K562 (cell line): ENCODE data around the gene GULP1. TPM values are rescaled to one million over a fixed set of nuclear protein-coding genes. Genes with fewer than 3 reads are reported as not detected.

ENCODE experiments used
- ARID2 ChIP-seq: fragments of 450-650 bp; IDR thresholded peaks from 2 replicates; pipeline ENCODE4 v1.6.1; 2017; ENCODE audit warnings: antibody characterized with exemption, mild to moderate bottlenecking
- BCL6 ChIP-seq: fragments of 250-450 bp; sonication (Bioruptor Pico); IDR thresholded peaks from 2 replicates; pipeline ENCODE4 v1.4.0; 2020
- EP400 ChIP-seq: fragments of 450-650 bp; IDR thresholded peaks from 2 replicates; pipeline ENCODE4 v1.6.1; 2017; ENCODE audit warnings: antibody characterized with exemption, mild to moderate bottlenecking, moderate library complexity
- HDAC1 ChIP-seq, 2 experiments: fragments of 450-650 bp; IDR thresholded peaks; 2 replicates each; pipeline ENCODE4 v1.6.1; 2016 to 2017; ENCODE audit warnings: inconsistent platforms in 1 of 2, mild to moderate bottlenecking in 1 of 2, moderate library complexity in 1 of 2
- HDAC6 ChIP-seq: IDR thresholded peaks from 2 replicates; pipeline ENCODE4 v1.6.1; 2012; ENCODE audit warnings: low read depth, mild to moderate bottlenecking, control low read depth, inconsistent platforms, low read length, moderate library complexity
- HNRNPLL ChIP-seq: fragments of 200-400 bp; formaldehyde crosslinking; IDR thresholded peaks from 2 replicates; pipeline ENCODE4 v1.6.1; 2017; ENCODE audit warnings: low read length, low read depth, mild to moderate bottlenecking; ENCODE audit not compliant: poor library complexity, severe bottlenecking
- ID3 ChIP-seq, 2 experiments: fragments of 250-450 bp in 1 of 2; fragments of 450-650 bp in 1 of 2; sonication (Bioruptor Pico) in 1 of 2; IDR thresholded peaks; 2 replicates each; pipeline versions ENCODE4 v1.6.1 to v1.8.0; 2016 to 2021; ENCODE audit warnings: mild to moderate bottlenecking in 2 of 2, moderate library complexity in 2 of 2, missing compliant biosample characterization in 1 of 2, missing genetic modification characterization in 1 of 2
- NR3C1 ChIP-seq: sonication (generic); formaldehyde crosslinking; IDR thresholded peaks from 2 replicates; pipeline ENCODE4 v1.8.1; 2022; ENCODE audit warnings: missing genetic modification reagents
- PCBP1 ChIP-seq: fragments of 200-400 bp; formaldehyde crosslinking; IDR thresholded peaks from 2 replicates; pipeline ENCODE4 v1.6.1; 2018; ENCODE audit warnings: mild to moderate bottlenecking, low read depth, low read length; ENCODE audit not compliant: poor library complexity, severe bottlenecking
- PHB ChIP-seq: fragments of 250-450 bp; sonication (Bioruptor Pico); IDR thresholded peaks from 2 replicates; pipeline ENCODE4 v1.5.0; 2021
- RBM15 ChIP-seq: fragments of 200-400 bp; formaldehyde crosslinking; IDR thresholded peaks from 2 replicates; pipeline ENCODE4 v1.6.1; 2018; ENCODE audit warnings: mild to moderate bottlenecking, low read length, moderate library complexity; ENCODE audit not compliant: insufficient read depth
- SAFB2 ChIP-seq: fragments of 200-400 bp; formaldehyde crosslinking; IDR thresholded peaks from 2 replicates; pipeline ENCODE4 v1.6.1; 2018; ENCODE audit warnings: borderline replicate concordance, low read length, low read depth, moderate library complexity; ENCODE audit not compliant: severe bottlenecking
- SIRT6 ChIP-seq: IDR thresholded peaks from one replicate; pipeline ENCODE4 v1.6.1; 2012; ENCODE audit warnings: low read depth, mild to moderate bottlenecking, control low read depth, inconsistent platforms, low read length, moderate library complexity
- SMARCA4 ChIP-seq: fragments of 450-650 bp; IDR thresholded peaks from 2 replicates; pipeline ENCODE4 v1.6.1; 2016
- SNRNP70 ChIP-seq: fragments of 200-400 bp; formaldehyde crosslinking; optimal IDR thresholded peaks from 2 replicates; pipeline ENCODE3; 2017; ENCODE audit warnings: low read depth, low read length
- STAT5B ChIP-seq: fragments of 250-450 bp; sonication (Bioruptor Pico); IDR thresholded peaks from 2 replicates; pipeline ENCODE4 v1.8.0; 2021; ENCODE audit warnings: mild to moderate bottlenecking, inconsistent platforms
- TAF7 ChIP-seq: fragments of 450-650 bp; IDR thresholded peaks from 2 replicates; pipeline ENCODE4 v1.6.1; 2016; ENCODE audit warnings: missing genetic modification characterization, missing compliant biosample characterization
- TAL1 ChIP-seq: fragments of 450-650 bp; IDR thresholded peaks from 2 replicates; pipeline ENCODE4 v1.6.1; 2016; ENCODE audit warnings: mild to moderate bottlenecking
- TBL1XR1 ChIP-seq, 2 experiments: IDR thresholded peaks; 2 replicates each; pipeline ENCODE4 v1.6.1; 2012; ENCODE audit warnings: improper control_type of control experiment in 2 of 2, low read length in 2 of 2, mild to moderate bottlenecking in 1 of 2
- TOE1 ChIP-seq, 2 experiments: fragments of 450-650 bp in 1 of 2; sonication (generic) in 1 of 2; formaldehyde crosslinking in 1 of 2; IDR thresholded peaks; 2 replicates each; pipeline versions ENCODE4 v1.7.1 to v1.8.0; 2016 to 2022; ENCODE audit warnings: borderline replicate concordance in 2 of 2, mild to moderate bottlenecking in 2 of 2, antibody characterized with exemption in 1 of 2, inconsistent platforms in 1 of 2, low read depth in 1 of 2, missing genetic modification reagents in 1 of 2, moderate library complexity in 1 of 2
- ZNF121 ChIP-seq: sonication (generic); formaldehyde crosslinking; conservative IDR thresholded peaks from 2 replicates; pipeline ENCODE4 v1.8.0; 2022; ENCODE audit warnings: missing genetic modification reagents
- ZNF311 ChIP-seq: fragments of 250-450 bp; sonication (Bioruptor Pico); IDR thresholded peaks from 2 replicates; pipeline ENCODE4 v1.4.0; 2020; ENCODE audit warnings: mild to moderate bottlenecking, moderate library complexity
- ZNF431 ChIP-seq: sonication (generic); formaldehyde crosslinking; IDR thresholded peaks from 2 replicates; pipeline ENCODE4 v1.8.0; 2022; ENCODE audit warnings: mild to moderate bottlenecking, missing genetic modification reagents
- ZNF717 ChIP-seq: fragments of 250-450 bp; sonication (Bioruptor Pico); IDR thresholded peaks from 2 replicates; pipeline ENCODE4 v1.5.0; 2021
- polyA plus RNA-seq, 8 experiments: library from polyadenylated mRNA; depleted of rRNA in 4 of 8; stranded (reverse) in 5 of 8; unstranded in 3 of 8; fragments of >200 nt; fragmentation: Nextera tagmentation in 2 of 8; fragmentation: Illumina TruSeq in 1 of 8; extraction: Ambion mirVana in 2 of 8; extraction: Trizol in 1 of 8; gene quantifications; 2 replicates each; pipeline versions ENCODE4 v1.2.1 to v1.2.3, GENCODE V29; 2011 to 2014; ENCODE audit warnings: inconsistent platforms in 1 of 8, missing spikeins in 1 of 8
- total RNA-seq, 7 experiments: library from RNA; depleted of rRNA in 6 of 7; stranded (reverse); fragments of >200 nt in 6 of 7; fragmentation: Illumina TruSeq in 2 of 7; extraction: Trizol in 2 of 7; gene quantifications; 2 replicates each; pipeline versions ENCODE4 v1.2.1 to v1.2.3, GENCODE V29; 2011 to 2021; ENCODE audit warnings: low replicate concordance in 1 of 7
- TF ChIP-seq, protein P1 (sequence below), 2 experiments: fragments of 450-650 bp; IDR thresholded peaks; 2 replicates each; pipeline ENCODE4 v1.6.1; 2018; ENCODE audit warnings: mild to moderate bottlenecking in 2 of 2, low read depth in 1 of 2; ENCODE audit not compliant: partially characterized antibody in 2 of 2
- TF ChIP-seq, protein P2 (sequence below): sonication (generic); formaldehyde crosslinking; IDR thresholded peaks from 2 replicates; pipeline ENCODE4 v1.9.0; 2022; ENCODE audit warnings: mild to moderate bottlenecking, missing genetic modification reagents

The GULP1 gene
- total and polyA plus RNA-seq, 9 of the 15 experiments (the other 6 are each of a cell fraction or from before 2014, with no cell fraction given): 8.5 to 25.3 (median 19.5) TPM

DNA sequence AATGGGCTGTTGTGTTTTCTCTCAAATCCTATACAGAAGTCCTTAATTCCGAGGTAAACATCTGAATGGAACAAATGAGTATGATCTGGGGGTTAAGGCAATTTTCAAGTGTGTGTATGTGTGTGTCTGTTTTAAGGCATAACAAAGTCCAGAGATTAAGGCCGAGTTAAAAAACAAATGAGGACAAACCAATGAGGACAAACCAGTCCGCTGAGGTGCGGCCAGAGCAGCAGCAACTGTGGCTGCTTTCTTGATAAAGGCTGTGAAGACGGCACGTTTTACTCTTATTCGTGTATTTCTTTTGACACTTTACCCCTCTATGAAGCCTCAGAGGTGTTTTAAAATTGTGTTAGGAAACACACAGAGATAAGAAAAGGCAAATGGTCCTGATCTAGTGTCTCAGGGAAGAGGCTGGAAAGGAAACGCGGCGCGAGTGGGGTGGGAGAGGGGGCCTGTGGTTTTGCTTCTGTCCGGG is 495 bp upstream of the GULP1 start (continued):
- TF ChIP-seq ZNF311 (CRISPR knock-in tag): no peak
- TF ChIP-seq ID3 (CRISPR knock-in tag; IDR thresholded peaks at IDR 0.05): no peak
- no peak for TF ChIP-seq ID3 (tag; IDR thresholded peaks at IDR 0.05)
- TF ChIP-seq PHB (CRISPR knock-in tag): no peak
- TF ChIP-seq TBL1XR1 (IDR thresholded peaks at IDR 0.05; ENCODE audit: low read length in 2 of 2): no peak
- TF ChIP-seq NR3C1 (CRISPR knock-in tag): no peak
- TF ChIP-seq, protein P1, sequence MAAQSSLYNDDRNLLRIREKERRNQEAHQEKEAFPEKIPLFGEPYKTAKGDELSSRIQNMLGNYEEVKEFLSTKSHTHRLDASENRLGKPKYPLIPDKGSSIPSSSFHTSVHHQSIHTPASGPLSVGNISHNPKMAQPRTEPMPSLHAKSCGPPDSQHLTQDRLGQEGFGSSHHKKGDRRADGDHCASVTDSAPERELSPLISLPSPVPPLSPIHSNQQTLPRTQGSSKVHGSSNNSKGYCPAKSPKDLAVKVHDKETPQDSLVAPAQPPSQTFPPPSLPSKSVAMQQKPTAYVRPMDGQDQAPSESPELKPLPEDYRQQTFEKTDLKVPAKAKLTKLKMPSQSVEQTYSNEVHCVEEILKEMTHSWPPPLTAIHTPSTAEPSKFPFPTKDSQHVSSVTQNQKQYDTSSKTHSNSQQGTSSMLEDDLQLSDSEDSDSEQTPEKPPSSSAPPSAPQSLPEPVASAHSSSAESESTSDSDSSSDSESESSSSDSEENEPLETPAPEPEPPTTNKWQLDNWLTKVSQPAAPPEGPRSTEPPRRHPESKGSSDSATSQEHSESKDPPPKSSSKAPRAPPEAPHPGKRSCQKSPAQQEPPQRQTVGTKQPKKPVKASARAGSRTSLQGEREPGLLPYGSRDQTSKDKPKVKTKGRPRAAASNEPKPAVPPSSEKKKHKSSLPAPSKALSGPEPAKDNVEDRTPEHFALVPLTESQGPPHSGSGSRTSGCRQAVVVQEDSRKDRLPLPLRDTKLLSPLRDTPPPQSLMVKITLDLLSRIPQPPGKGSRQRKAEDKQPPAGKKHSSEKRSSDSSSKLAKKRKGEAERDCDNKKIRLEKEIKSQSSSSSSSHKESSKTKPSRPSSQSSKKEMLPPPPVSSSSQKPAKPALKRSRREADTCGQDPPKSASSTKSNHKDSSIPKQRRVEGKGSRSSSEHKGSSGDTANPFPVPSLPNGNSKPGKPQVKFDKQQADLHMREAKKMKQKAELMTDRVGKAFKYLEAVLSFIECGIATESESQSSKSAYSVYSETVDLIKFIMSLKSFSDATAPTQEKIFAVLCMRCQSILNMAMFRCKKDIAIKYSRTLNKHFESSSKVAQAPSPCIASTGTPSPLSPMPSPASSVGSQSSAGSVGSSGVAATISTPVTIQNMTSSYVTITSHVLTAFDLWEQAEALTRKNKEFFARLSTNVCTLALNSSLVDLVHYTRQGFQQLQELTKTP (IDR thresholded peaks at IDR 0.05; ENCODE audit: low read depth in 1 of 2, partially characterized antibody in 2 of 2): peak in 1 of 2 experiments; percentile 12
- TF ChIP-seq HDAC1 (IDR thresholded peaks at IDR 0.05): no peak
- peak; percentile 36; the same call in 1 of the 2 replicates for TF ChIP-seq EP400
- TF ChIP-seq, protein P2, sequence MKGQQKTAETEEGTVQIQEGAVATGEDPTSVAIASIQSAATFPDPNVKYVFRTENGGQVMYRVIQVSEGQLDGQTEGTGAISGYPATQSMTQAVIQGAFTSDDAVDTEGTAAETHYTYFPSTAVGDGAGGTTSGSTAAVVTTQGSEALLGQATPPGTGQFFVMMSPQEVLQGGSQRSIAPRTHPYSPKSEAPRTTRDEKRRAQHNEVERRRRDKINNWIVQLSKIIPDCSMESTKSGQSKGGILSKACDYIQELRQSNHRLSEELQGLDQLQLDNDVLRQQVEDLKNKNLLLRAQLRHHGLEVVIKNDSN (CRISPR knock-in tag): no peak
- no peak for TF ChIP-seq BCL6 (CRISPR knock-in tag)
- peak; percentile 27; the same call in 1 of the 2 replicates for TF ChIP-seq SMARCA4
- no peak for TF ChIP-seq HNRNPLL
- no peak for TF ChIP-seq ZNF121 (CRISPR knock-in tag)
- no peak for TF ChIP-seq ZNF431 (CRISPR knock-in tag)
- TF ChIP-seq RBM15: no peak
- TF ChIP-seq TOE1 (IDR thresholded peaks at IDR 0.05; ENCODE audit: borderline replicate concordance): no peak
- no peak for TF ChIP-seq TOE1 (CRISPR knock-in tag; IDR thresholded peaks at IDR 0.05; ENCODE audit: borderline replicate concordance, low read depth)
- no peak for TF ChIP-seq ZNF717 (CRISPR knock-in tag)
- no peak for TF ChIP-seq STAT5B
- TF ChIP-seq TAF7 (tag): 0 out of 2 replicates have a peak, but pooled peaks have one; percentile 3
- TF ChIP-seq PCBP1: no peak
- no peak for TF ChIP-seq SIRT6
- TF ChIP-seq ARID2: no peak
- no peak for TF ChIP-seq TAL1
- TF ChIP-seq HDAC6: no peak
- no peak for TF ChIP-seq SAFB2
- no peak for TF ChIP-seq SNRNP70
